ACC112 (cell line): Measurements from ENCODE around the gene DSP.
A peak's percentile ranks its signal among the peaks of the same experiment; 100 is the strongest.

Experiments
- H2AFZ ChIP-seq: fragments of 200-600 bp; sonication (generic); one replicate; pipeline ENCODE4 v1.6.0; 2017; ENCODE audit warnings: antibody characterized with exemption, low read length; ENCODE audit not compliant: unreplicated experiment
- H3K27ac ChIP-seq: fragments of 200-600 bp; sonication (generic); 2 replicates; pipeline ENCODE4 v1.5.1; 2014; ENCODE audit warnings: low read depth, mild to moderate bottlenecking, antibody characterized with exemption, low read length, moderate library complexity
- H3K27me3 ChIP-seq: fragments of 200-600 bp; sonication (generic); 2 replicates; pipeline ENCODE4 v1.6.1; 2014; ENCODE audit warnings: mild to moderate bottlenecking, antibody characterized with exemption, low read length, moderate library complexity, mixed read lengths; ENCODE audit not compliant: insufficient read depth
- H3K36me3 ChIP-seq: fragments of 200-600 bp; sonication (generic); 2 replicates; pipeline ENCODE4 v1.6.1; 2016; ENCODE audit warnings: mild to moderate bottlenecking, antibody characterized with exemption, low read length, moderate library complexity, mixed read lengths; ENCODE audit not compliant: insufficient read depth
- H3K4me1 ChIP-seq: fragments of 200-600 bp; sonication (generic); one replicate; pipeline ENCODE4 v1.6.1; 2016; ENCODE audit warnings: low read length, mixed read lengths; ENCODE audit not compliant: insufficient read depth, unreplicated experiment, control insufficient read depth
- H3K4me3 ChIP-seq: fragments of 200-600 bp; sonication (generic); 2 replicates; pipeline ENCODE4 v1.5.1; 2014; ENCODE audit warnings: mild to moderate bottlenecking, low read depth, low read length
- H3K79me2 ChIP-seq: fragments of 200-600 bp; sonication (generic); one replicate; pipeline ENCODE4 v1.6.0; 2016; ENCODE audit warnings: low read length; ENCODE audit not compliant: control insufficient read depth, unreplicated experiment, insufficient read depth

DSP gene

GRCh38 chr6:7534192-7534591, 7.3 kb upstream of the DSP start:
- Histone ChIP-seq H3K4me3 (no peak overlapping the region), H3K27ac (no peak overlapping the region), H3K36me3 (no peaks in the 10 kb centered on the region), H3K27me3 (no peaks in the 10 kb centered on the region), H2AFZ (no peak overlapping the region), H3K4me1 (peaks cover 36% of the 10 kb centered on the region), H3K79me2 (no peaks in the 10 kb centered on the region)

- no peaks in the 10 kb centered on the region for H3K79me2 ChIP-seq
- no peaks in the 10 kb centered on the region for H3K36me3 ChIP-seq
- no peaks in the 10 kb centered on the region for H3K27me3 ChIP-seq
- peak overlapping the region; percentile 33 for H3K27ac ChIP-seq
- peaks cover 33% of the 10 kb centered on the region for H3K4me1 ChIP-seq
- peak overlapping the region; percentile 32; the same call in 1 of the 2 replicates for H3K4me3 ChIP-seq
- H2AFZ ChIP-seq: peak overlapping the region; percentile 61
Measured at GRCh38 chr6:7535498-7535897, 6.0 kb upstream of the DSP start.

- H3K36me3 ChIP-seq: no peaks in the 10 kb centered on the region
- no peaks in the 10 kb centered on the region for H3K27me3 ChIP-seq
- no peak overlapping the region for H2AFZ ChIP-seq
- H3K4me1 ChIP-seq: peaks cover 35% of the 10 kb centered on the region
- H3K4me3 ChIP-seq: no peak overlapping the region
- peaks cover 8% of the 10 kb centered on the region for H3K79me2 ChIP-seq
- no peak overlapping the region for H3K27ac ChIP-seq
Measured at GRCh38 chr6:7537565-7538174, 3.8 kb upstream of the DSP start.

- H3K4me1 ChIP-seq: peaks cover 31% of the 10 kb centered on the region
- no peaks in the 10 kb centered on the region for H3K36me3 ChIP-seq
- H3K27me3 ChIP-seq: no peaks in the 10 kb centered on the region
- H2AFZ ChIP-seq: no peak overlapping the region
- peaks cover 16% of the 10 kb centered on the region for H3K79me2 ChIP-seq
- H3K4me3 ChIP-seq: no peak overlapping the region
- H3K27ac ChIP-seq: no peak overlapping the region
Measured at GRCh38 chr6:7538484-7538883, 3.0 kb upstream of the DSP start.

- Histone ChIP-seq H2AFZ (peak overlapping the region; percentile 90), H3K4me1 (peaks cover 34% of the 10 kb centered on the region), H3K36me3 (no peaks in the 10 kb centered on the region), H3K27me3 (no peaks in the 10 kb centered on the region), H3K27ac (peak overlapping the region; percentile 83), H3K79me2 (peaks cover 36% of the 10 kb centered on the region), H3K4me3 (peak overlapping the region; percentile 97)
Measured at GRCh38 chr6:7540595-7540994, 876 bp upstream of the DSP start.

GRCh38 chr6:7542065-7542873, 798 bp downstream of the DSP start:
- H2AFZ ChIP-seq: peak overlapping the region; percentile 90
- H3K4me3 ChIP-seq: peak overlapping the region; percentile 97
- H3K79me2 ChIP-seq: peaks cover 52% of the 10 kb centered on the region
- no peaks in the 10 kb centered on the region for H3K36me3 ChIP-seq
- H3K27me3 ChIP-seq: no peaks in the 10 kb centered on the region
- H3K27ac ChIP-seq: peak overlapping the region; percentile 83
- H3K4me1 ChIP-seq: peaks cover 29% of the 10 kb centered on the region

- Histone ChIP-seq H3K4me1 (peaks cover 21% of the 10 kb centered on the region), H3K79me2 (peaks cover 53% of the 10 kb centered on the region), H3K4me3 (peak overlapping the region; percentile 97), H3K27ac (peak overlapping the region; percentile 83), H2AFZ (peak overlapping the region; percentile 90), H3K27me3 (no peaks in the 10 kb centered on the region), H3K36me3 (no peaks in the 10 kb centered on the region)
Measured at GRCh38 chr6:7542874-7543624, 1.6 kb downstream of the DSP start.

GRCh38 chr6:7543789-7544424, 2.4 kb downstream of the DSP start:
- H3K4me1 ChIP-seq: peaks cover 15% of the 10 kb centered on the region
- no peaks in the 10 kb centered on the region for H3K36me3 ChIP-seq
- peaks cover 53% of the 10 kb centered on the region for H3K79me2 ChIP-seq
- H3K27me3 ChIP-seq: no peaks in the 10 kb centered on the region
- H2AFZ ChIP-seq: no peak overlapping the region
- H3K4me3 ChIP-seq: peak overlapping the region; percentile 97
- peak overlapping the region; percentile 56 for H3K27ac ChIP-seq

- H3K4me1 ChIP-seq: peaks cover 15% of the 10 kb centered on the region
Measured at GRCh38 chr6:7544597-7544996, 3.1 kb downstream of the DSP start.

GRCh38 chr6:7545316-7546019, 4.0 kb downstream of the DSP start:
- Histone ChIP-seq H3K4me1 (peaks cover 14% of the 10 kb centered on the region), H3K4me3 (no peak overlapping the region), H3K79me2 (peaks cover 56% of the 10 kb centered on the region), H3K27ac (no peak overlapping the region), H3K27me3 (no peaks in the 10 kb centered on the region), H3K36me3 (no peaks in the 10 kb centered on the region), H2AFZ (no peak overlapping the region)

More at GRCh38 chr6:7544597-7544996, 3.1 kb downstream of the DSP start:
- Histone ChIP-seq H3K36me3 (no peaks in the 10 kb centered on the region), H3K27me3 (no peaks in the 10 kb centered on the region), H3K27ac (no peak overlapping the region), H3K4me3 (peak overlapping the region; percentile 97), H2AFZ (no peak overlapping the region), H3K79me2 (peaks cover 55% of the 10 kb centered on the region)
